Stimulated activated CD8-positive, alpha-beta memory T cell treated with anti-CD3 and anti-CD28 coated beads, Interleukin-15, amount 100 ng/mL, for 1 hour (primary cell): Measurements from ENCODE around the gene PRAC2.

Source experiments
- DNase-seq: peaks from one replicate; pipeline ENCODE4 v3.0.0-alpha.2; 2020; ENCODE audit warnings: low read depth

The PRAC2 gene

GRCh38 chr17:48734333-48735061 lies 11.5 kb downstream of the PRAC2 start:
- no peak for DNase-seq

DNA sequence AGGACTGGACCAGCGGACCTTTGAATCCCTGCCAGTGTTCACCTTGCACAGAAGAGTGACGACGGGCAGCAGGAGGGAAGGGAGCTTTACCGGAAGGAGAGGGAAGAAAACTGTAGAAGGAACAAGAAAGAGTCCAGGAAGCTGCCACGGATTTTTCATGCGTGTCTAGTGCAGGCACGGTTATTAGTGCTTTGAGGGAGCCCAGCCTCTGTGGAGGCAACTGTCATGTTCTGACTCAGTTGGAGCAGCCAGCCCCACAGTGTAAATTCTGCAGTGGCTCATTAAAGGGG lies 12.0 kb downstream of the PRAC2 start:
- DNase-seq: no peak

GRCh38 chr17:48737330-48738043 lies 14.5 kb downstream of the PRAC2 start:
- DNase-seq: no peak

- DNase-seq: no peak
Observed at GRCh38 chr17:48738424-48738802, 15.4 kb downstream of the PRAC2 start.

GRCh38 chr17:48738803-48739526 lies 16.0 kb downstream of the PRAC2 start:
- no peak for DNase-seq

DNA sequence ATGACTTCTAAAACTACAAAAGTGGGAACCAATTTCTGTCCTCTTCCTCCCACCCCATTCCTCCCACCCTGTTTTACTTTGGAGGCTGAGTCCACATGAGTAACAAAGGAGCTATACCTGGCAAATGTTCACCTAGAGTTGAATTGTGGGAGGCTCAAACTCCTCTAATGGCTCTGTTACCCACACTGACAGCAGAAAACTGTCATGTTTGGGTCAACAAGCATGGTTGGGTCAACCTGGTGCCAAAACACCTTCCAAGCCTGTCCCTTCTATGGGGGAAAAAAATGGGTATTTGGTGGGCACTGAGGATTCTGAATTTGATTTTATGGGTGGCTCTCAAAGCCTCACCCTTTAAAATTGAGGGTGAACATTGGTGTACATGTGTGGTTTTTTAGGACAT lies 17.6 kb downstream of the PRAC2 start:
- DNase-seq: no peak

DNA sequence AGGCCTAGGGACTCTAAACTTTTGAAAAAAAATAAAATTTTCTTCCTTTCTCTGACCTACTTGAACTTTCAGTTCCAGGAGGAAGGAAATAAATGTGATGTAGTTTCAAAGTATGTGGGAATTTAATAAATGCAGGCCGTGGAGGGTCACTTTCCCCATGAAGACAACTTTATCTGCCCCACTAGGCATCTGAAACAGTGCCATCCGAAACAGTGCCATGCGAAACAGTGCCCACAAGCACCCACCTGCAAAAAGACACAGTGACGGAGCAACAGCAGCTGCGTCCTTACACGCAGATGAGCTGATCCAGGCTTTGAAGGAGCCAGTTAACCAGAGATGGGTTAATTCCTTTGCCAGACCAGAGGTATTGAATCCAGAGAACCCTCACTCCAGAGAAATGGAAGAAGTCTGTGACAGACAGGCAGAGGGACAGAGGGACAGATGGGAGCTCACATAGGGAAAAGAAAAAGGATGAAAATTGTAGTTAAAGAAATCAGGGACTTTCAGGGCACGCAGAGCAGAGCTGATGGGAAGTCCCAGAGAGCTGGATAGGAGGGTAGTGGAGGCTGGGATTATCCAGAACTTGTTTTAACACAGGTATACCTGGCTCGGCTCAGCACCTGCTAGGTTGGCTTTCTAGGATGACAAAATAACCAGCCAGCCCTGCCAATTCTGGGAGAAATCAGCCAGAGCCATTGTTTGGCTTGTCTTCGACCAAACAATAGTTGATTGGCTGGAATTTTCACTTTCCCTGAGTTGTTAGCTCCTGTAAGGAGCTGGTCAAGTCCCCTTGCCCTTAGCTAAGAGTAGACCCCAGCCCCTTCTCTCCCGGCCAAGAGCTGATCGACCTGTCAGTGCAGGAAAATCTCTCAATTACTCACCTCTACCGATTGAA lies 22.6 kb downstream of the PRAC2 start:
- DNase-seq: no peak

DNA sequence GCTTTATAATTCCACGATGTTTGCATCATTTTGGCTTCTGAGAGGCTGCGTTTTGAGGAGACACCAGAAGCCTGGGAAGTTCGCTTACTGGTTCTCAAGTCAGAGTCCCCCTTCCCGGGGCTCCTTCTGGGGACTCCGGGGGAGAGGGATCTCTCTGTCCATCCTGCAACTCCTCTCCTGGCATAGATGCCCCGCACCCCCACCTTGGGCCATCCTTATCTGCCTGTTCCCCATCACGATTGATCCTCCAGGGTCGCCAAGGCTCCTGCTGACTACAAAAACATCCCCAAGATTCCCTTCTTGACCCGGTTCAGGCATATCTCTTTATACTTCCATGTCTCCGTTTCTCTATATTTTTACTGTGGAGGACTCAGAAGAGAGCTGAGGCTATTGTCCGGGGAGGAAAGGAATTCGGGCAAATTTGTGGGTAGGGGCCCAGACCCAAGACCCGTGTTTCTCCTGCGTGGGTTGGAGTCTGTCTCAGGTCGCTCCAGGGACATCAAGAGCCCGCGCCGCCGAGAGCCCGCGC lies 24.0 kb downstream of the PRAC2 start:
- no peak for DNase-seq

DNA sequence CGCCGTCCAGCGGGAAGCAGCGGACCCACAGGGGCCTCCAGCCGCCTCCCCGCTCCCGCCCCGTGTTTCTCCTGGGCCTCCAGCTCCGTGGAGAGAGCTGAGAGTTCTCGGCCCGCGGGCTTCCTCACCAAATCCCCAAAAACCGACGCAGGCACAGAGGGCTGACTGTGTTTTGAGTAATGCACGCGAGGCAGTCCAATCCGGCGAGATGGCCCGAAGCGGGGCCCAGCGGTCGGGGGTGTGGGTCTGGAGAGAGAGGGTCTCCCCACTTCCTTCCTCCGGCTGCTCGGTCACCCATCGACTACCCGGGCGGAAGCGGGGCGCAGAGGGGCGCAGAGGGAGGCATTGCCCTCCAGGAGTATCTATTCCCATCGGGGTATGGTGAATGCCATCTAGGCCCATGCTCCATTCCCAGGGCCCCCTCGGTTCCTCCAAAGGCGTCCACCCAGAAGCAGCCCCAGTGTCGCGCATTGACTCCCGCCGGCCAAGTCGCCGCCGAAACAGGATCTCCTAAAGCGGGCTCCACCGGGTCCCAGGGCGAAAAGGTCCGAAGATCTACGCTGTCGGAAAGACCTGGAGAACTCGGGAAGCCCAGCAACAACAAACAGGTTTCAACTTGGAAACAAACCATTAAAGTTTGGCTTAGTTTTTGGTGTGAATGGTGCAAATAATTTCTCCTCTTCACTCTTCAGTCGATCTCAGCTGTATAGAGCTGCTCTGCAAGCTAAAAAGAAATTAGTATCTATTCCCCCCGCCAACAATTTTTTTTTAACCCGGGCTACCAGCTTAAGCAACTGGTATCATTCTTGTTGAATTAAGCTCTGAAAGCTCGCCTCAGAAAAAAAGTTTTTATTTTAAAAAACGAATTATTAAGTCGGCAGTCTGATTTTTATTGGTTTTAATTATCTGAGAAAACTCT lies 24.7 kb downstream of the PRAC2 start:
- no peak for DNase-seq

DNA sequence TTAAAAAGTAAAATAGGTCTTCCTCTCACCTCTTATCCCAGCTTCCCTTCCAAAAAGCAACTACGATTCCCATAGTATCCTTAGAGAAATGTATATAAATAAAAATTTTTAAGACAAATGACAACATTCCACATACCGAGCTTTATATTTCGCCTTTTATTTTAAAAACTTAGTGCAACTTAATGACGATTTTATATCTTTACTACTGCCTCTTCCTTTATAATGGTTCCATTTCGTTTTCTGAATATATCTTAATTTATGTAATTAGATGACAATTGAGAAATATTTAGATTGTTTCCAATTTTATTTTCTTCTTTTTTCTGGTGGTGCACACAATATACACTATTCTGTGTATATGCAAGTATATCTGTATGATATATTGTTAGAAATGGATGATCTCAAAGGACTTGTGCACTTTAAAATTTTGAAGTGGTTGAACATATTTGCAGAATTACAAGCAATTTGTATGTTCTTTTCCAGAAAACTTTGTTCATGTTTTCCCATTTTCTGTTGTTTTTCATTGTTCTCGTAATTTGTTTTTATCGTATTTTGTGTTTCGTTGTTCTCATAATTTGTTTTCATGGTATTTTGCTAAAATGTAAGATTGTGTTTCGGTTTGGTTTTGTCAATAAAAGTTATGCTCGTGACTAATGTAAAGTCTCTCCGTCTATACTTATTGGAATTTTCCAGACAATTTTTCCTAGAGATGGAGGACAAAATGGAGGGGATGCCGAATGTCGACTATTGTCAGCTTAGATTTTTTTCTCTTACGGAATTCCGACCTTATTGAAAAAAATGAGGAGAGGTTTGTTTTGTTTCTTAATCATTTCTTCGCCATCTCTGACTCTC lies 26.0 kb downstream of the PRAC2 start:
- no peak for DNase-seq

GRCh38 chr17:48749621-48750553 lies 26.9 kb downstream of the PRAC2 start:
- DNase-seq: no peak

GRCh38 chr17:48751172-48751571 lies 28.2 kb downstream of the PRAC2 start:
- DNase-seq: no peak

DNA sequence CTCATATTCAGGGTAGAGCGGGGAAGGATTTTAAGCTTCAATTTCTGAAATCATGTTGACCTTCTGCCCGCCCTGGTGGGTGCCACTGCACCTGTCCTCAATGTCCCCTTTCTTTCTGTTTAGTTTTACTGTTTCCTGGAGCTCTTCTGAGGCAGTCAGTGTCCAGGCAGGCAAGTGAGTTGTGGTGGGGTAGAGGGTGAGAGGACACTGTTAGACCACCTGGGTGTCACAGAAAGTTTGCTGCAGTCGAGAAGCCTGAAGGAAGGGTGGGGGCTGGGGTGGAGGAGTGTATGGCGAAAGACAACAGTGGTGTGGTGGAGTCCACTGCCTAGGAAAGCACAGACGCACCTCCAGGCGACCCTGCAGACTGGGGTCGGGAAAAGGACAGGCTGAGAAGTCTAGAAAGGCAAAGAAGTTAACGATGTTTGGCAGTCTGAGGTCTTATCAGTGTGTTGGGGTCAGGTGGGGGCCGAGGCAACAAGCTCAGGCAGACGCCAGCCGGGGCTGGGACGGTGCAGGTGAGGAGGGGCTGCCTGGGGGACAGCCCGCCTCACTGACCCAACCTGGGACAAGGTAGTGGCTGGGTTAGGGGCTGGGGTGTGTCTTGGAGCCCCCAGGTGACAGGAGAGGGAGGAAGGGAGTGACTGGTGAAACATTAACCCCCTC lies 28.9 kb downstream of the PRAC2 start:
- DNase-seq: no peak

DNA sequence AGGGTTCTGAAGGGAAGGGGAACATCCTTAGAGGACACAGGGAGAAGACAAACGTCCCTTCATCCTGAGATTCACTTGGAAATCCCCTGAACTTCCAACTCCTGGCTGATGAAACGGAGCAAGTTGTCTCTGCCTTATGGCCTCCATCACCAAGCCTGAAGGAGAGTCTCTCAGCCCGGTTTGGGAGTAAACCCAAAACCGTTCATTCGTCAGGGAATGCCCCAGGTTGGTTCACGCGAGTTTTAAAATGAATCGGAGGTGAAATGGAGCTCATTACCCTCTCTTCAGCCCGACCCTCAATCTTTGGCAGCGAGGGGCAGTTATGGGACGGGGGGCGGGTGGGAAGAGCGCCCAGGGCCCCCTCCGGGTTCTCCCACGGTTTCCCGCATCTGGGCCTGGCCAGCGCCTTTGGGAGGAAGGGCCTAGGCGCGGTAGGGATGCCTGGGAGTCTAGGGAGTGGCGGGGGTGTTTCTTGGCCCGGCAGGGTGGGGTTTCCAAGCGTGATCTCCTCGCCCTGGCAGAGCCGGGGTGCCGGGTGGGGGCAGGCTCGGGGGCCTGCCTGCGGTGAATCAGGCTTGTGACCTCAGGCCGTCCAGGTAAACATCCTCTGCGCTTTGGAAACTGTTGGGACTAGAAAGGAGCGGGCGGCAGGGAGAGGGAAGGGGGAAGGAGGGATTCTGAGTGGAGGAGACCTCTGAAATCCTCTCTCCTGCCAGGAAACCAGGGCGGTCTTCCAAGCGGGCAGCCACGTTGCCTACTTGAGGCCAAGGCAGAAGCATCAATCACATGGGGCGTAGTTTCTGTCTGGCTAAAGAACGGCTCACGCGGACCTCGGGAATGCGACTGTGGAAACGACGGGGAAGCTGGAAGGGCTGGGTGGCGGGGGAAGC lies 29.7 kb downstream of the PRAC2 start:
- DNase-seq: no peak

DNA sequence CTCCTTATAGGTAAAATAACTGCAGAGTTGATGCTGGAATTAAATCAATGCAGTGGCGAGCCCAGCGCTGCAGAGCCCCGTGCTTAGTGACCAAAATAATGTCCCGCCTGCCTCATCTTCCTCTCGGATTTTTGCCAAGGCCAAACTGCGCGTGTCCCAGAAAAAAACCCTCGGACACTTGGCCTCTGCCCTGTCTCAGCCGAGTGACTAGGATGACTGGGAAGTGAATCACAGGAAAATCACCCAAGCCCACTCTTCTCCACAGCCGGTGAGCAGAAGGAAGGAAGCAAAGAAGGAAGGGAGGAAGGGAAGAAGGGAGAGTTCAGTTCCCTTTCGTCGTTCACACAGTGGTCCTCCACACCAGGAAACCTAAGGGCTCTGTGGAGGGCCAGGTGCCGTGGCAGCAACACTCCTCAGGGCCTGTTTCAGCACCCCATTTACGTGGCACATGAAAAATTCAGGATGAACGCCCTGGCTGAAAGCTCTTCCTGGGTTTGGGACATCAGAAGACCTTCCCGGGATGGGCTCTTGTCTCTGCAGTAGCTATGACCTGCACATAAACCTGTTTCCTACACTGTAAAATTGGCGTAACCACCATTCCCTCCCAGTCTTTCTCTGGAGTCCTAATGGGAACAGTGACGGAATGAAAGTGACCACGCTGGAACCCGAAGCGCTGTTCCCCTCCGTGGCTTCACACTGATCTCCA lies 31.0 kb downstream of the PRAC2 start:
- DNase-seq: no peak

GRCh38 chr17:48754500-48755261 lies 31.7 kb downstream of the PRAC2 start:
- DNase-seq: no peak
